ENCODE measurements around the gene FN1. TPM values are rescaled to one million over a fixed set of nuclear protein-coding genes. Genes with fewer than 3 reads are reported as not detected.

The FN1 gene
- total RNA-seq, 2 donors from 2014 or later: 369 to 1,092 TPM

- Histone ChIP-seq H3K9me3 (no peaks in the 10 kb centered on the region), H3K27ac (no peak overlapping the region), H3K36me3 (peaks cover 62% of the 10 kb centered on the region), H3K4me3 (no peak overlapping the region), H3K4me1 (no peaks in the 10 kb centered on the region), H3K27me3 (no peaks in the 10 kb centered on the region)
- TF ChIP-seq CTCF (IDR thresholded peaks at IDR 0.05): no peak
- no peak for DNase-seq (ENCODE audit: low spot score)
Measured at GRCh38 chr2:215363461-215364156, 72.3 kb downstream of the FN1 start.

GRCh38 chr2:215363039-215363438, 72.8 kb downstream of the FN1 start:
- peaks cover 61% of the 10 kb centered on the region for H3K36me3 ChIP-seq
- H3K4me3 ChIP-seq: no peak overlapping the region
- no peak for DNase-seq (ENCODE audit: low spot score)
- TF ChIP-seq CTCF (IDR thresholded peaks at IDR 0.05): no peak
- no peaks in the 10 kb centered on the region for H3K9me3 ChIP-seq
- no peaks in the 10 kb centered on the region for H3K27me3 ChIP-seq
- no peaks in the 10 kb centered on the region for H3K4me1 ChIP-seq
- no peak overlapping the region for H3K27ac ChIP-seq

GRCh38 chr2:215362562-215362904, 73.3 kb downstream of the FN1 start:
- no peak for DNase-seq (ENCODE audit: low spot score)
- no peak overlapping the region for H3K27ac ChIP-seq
- no peaks in the 10 kb centered on the region for H3K27me3 ChIP-seq
- H3K36me3 ChIP-seq: peaks cover 56% of the 10 kb centered on the region
- no peak overlapping the region for H3K4me3 ChIP-seq
- no peaks in the 10 kb centered on the region for H3K4me1 ChIP-seq
- no peaks in the 10 kb centered on the region for H3K9me3 ChIP-seq
- TF ChIP-seq CTCF (IDR thresholded peaks at IDR 0.05): no peak

- H3K9me3 ChIP-seq: no peaks in the 10 kb centered on the region
- no peaks in the 10 kb centered on the region for H3K27me3 ChIP-seq
- H3K4me3 ChIP-seq: no peak overlapping the region
- no peak for DNase-seq (ENCODE audit: low spot score)
- H3K27ac ChIP-seq: no peak overlapping the region
- TF ChIP-seq CTCF (IDR thresholded peaks at IDR 0.05): no peak
- peaks cover 55% of the 10 kb centered on the region for H3K36me3 ChIP-seq
- no peaks in the 10 kb centered on the region for H3K4me1 ChIP-seq
Measured at GRCh38 chr2:215361876-215362561, 73.8 kb downstream of the FN1 start.

- Histone ChIP-seq H3K4me3 (no peak overlapping the region), H3K4me1 (no peaks in the 10 kb centered on the region), H3K27me3 (no peaks in the 10 kb centered on the region), H3K27ac (no peak overlapping the region), H3K9me3 (no peaks in the 10 kb centered on the region), H3K36me3 (peaks cover 50% of the 10 kb centered on the region)
- TF ChIP-seq CTCF (IDR thresholded peaks at IDR 0.05): no peak
- no peak for DNase-seq (ENCODE audit: low spot score)
Measured at GRCh38 chr2:215361211-215361875, 74.5 kb downstream of the FN1 start.

Data from right atrium auricular region (tissue), 2 donors.